GM12873 (cell line): Measurements from ENCODE around the gene CDH8.

Source experiments
- TF ChIP-seq, protein P1 (sequence below): IDR thresholded peaks from 2 replicates; pipeline ENCODE4 v1.5.1; 2012; ENCODE audit warnings: low read depth, mild to moderate bottlenecking, moderate library complexity, low read length, control low read depth; ENCODE audit not compliant: insufficient read depth; ENCODE audit errors: missing control alignments

Gene CDH8

DNA sequence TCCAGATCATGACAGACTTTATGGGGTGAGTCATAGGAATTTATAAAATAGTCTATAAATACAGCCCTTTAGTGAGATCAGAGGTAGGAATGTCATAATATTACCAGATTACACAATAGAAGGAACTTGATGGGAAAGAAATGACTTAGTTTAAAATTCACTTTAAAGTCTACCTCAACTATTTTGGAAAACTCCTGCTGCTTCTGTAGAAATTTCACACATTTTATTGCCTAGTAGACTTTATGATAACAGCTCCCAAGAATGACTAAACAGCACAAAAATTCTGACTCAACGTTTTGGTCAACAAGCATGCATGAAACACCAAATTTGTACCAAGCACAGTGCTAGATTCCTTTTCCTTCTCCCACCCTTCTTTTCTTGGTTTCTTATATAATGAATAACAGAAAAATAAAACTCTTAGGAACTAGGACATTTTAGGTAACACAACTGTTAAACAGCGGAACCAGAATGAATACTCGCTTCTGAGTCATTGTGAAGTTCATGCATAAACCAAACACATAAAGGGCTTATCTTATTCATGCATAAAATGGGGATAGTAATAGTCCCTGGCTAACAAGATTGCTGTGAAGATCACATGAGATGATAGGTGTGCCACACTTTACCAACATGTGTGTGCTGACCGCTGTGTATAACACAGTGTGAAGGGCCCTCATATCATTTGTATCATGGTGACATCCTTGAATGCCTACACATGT lies 243.9 kb downstream of the CDH8 start:
- TF ChIP-seq, protein P1, sequence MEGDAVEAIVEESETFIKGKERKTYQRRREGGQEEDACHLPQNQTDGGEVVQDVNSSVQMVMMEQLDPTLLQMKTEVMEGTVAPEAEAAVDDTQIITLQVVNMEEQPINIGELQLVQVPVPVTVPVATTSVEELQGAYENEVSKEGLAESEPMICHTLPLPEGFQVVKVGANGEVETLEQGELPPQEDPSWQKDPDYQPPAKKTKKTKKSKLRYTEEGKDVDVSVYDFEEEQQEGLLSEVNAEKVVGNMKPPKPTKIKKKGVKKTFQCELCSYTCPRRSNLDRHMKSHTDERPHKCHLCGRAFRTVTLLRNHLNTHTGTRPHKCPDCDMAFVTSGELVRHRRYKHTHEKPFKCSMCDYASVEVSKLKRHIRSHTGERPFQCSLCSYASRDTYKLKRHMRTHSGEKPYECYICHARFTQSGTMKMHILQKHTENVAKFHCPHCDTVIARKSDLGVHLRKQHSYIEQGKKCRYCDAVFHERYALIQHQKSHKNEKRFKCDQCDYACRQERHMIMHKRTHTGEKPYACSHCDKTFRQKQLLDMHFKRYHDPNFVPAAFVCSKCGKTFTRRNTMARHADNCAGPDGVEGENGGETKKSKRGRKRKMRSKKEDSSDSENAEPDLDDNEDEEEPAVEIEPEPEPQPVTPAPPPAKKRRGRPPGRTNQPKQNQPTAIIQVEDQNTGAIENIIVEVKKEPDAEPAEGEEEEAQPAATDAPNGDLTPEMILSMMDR = no peak

DNA sequence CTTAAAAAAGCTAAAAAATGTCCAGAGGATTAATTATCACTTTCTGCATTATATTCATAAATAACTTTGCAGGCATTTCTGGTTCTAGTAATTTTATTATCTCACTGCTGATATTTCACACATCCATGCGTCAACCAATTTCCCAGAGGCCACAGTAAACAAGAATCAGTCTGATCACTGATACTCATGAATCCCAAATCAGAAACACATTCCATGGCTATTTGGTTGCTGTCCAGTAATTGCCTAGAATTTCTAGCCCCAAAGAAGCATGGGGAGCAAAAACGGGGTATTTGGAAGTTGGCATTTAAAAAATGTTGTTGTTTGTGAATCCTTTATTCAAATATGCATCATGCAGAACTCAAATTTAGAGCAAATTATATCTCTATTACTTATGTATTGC lies 244.8 kb downstream of the CDH8 start:
- TF ChIP-seq, protein P1 = no peak

DNA sequence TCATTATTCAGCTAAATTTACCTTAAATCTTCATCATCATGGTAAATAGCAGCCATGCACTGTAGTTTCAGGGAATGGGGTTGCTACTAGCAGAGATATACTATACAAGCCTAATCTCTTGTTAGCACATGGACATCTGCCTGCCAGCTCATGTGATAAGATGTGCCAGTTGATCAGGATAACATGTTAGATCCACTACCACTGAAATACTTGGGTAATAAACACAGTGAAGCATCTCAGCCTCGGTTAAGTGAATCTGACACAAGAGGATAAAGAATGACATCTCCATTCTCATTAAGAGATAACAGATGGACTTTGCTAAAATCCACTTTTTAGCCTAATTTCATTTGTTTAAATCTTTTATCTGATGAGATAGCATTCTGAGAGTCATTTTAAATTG lies 256.1 kb downstream of the CDH8 start:
- TF ChIP-seq, protein P1 = no peak

DNA sequence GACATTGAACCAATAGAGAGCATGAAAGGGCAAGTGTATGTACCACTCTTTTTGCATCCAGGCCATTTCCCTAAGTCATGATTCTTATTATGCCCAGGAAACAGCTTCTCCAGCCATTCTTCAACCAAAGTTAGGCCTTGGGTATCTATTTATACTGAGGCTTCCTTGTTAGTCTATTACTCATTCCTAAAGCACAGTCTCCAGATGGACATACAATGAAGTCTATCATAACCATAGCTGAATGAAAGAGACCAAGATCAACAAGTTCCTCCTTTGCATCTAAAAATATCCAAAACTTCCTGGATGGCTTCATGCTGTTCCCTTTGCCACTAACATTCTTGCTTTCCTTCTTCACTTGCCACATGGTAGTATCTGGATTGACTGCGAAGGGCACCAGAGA lies 265.9 kb downstream of the CDH8 start:
- TF ChIP-seq, protein P1 = no peak

DNA sequence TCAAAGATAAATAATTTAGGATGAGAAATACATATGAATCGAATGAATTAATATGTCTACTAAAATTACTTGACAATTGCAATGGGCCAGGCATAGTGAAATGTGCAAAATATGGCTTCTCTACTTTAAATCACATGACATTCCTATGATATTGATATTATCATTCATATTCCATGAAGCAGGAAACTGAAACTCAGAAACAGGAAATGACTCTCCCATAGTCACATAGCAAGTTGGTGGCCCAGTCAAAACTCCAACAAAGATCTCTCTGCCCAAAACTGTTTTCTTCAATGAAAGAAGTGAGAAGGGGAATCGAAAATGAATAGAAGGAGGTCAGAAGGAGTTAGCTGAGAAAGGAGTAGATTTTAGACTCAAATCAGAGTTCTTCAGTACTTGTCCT lies 272.2 kb downstream of the CDH8 start:
- TF ChIP-seq, protein P1 = no peak

DNA sequence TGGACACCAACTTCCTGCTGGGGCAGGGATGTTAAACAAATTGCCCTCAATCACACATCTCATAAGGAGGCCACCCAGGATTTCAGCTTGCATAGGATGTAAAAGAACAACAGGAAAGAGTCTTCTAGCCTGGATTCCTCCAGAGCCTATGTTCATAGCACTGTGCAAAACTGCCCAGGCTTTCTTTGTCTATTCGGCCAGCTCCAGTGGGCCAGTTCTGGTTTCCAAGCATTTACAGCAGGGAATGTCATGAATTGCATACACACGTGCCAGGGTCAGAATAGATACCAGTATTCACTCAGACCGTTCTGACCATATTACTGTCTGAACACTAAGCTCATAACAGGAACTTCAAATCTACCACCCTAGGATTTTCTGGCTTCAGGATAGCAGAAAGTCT lies 273.2 kb downstream of the CDH8 start:
- TF ChIP-seq, protein P1 = no peak

DNA sequence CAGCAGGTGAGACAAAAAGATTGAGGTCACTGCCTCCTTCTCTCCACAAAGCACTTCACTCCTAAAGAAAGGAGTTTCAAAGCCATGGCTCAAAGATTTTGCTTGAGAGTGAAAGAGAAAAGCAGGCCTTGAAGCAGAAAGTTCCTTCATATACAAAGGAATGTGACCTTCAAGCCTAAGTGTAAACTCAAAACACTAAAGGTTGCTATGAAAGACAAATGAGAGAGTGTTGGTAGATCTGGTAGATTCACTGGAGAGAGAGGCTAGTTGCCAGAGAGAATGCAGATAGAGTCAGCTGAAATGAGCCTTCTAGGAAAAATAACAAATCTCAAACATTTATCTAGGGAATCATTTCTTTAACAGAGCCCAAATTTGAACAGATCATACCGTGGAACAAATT lies 305.2 kb downstream of the CDH8 start:
- TF ChIP-seq, protein P1 = no peak
